Melanocyte of skin (primary cell): ENCODE measurements around the gene NOX1. TPM values are rescaled to one million over a fixed set of nuclear protein-coding genes. Genes with fewer than 3 reads are reported as not detected.

ENCODE experiments used
- small RNA-seq, 2 donors: library from RNA; depleted of rRNA; stranded (forward); fragments of <200 nt; gene quantifications; one replicate each; pipeline ENCODE3, GENCODE V24; 2012
- total RNA-seq, 2 donors: library from RNA; depleted of rRNA; stranded (reverse); fragments of >200 nt; gene quantifications; 2 replicates each; pipeline ENCODE4 v1.2.3, GENCODE V29; 2012

The NOX1 gene
- not detected for total RNA-seq

GRCh38 chrX:100874325-100874724 lies at the start of gene NOX1:
NOX1 (minus strand) TSS chrX:100874359; CDS start chrX:100874139, 220 bp downstream.

GRCh38 chrX:100819837-100820666 lies 54.1 kb downstream of the NOX1 start, which contains the start of gene CSTF2:
CSTF2 (plus strand) TSS chrX:100820391; CDS start chrX:100820417, 26 bp downstream.

Small RNAs within 50 kb of the gene (small RNA-seq; reads per million reads assigned to genes)
- gene RF00411, result 0 reads per million in 2 donors

Other genes starting within 250 kb of the NOX1 start
- gene TSPAN6, start 237.6 kb downstream of the NOX1 start, total RNA-seq, result 10 to 100 TPM; 16.0 to 16.9 TPM
- 10 to 100 TPM in 1 of 2 donors, 1 to 10 TPM in 1; 9.0 to 11.0 TPM for gene SRPX2, start 230.2 kb downstream of the NOX1 start, total RNA-seq
- 1 to 10 TPM; 2.4 to 5.0 TPM for gene SYTL4, start 142.2 kb downstream of the NOX1 start, total RNA-seq
- 10 to 100 TPM; 18.9 to 25.3 TPM for gene CSTF2, start 54.0 kb downstream of the NOX1 start, total RNA-seq
- under 1 TPM; under 0.01 TPM for gene XKRX, start 54.6 kb upstream of the NOX1 start, total RNA-seq
- not detected for gene ARL13A, start 95.3 kb upstream of the NOX1 start, total RNA-seq
- gene TRMT2B, start 177.8 kb upstream of the NOX1 start, total RNA-seq, result 10 to 100 TPM in 1 of 2 donors, 1 to 10 TPM in 1; 9.3 to 12.7 TPM
- not detected for gene TMEM35A, start 204.5 kb upstream of the NOX1 start, total RNA-seq
- gene CENPI, start 223.8 kb upstream of the NOX1 start, total RNA-seq, result 10 to 100 TPM; 15.5 to 37.6 TPM